SJCRH30 (cell line): Measurements from ENCODE around the gene MESD. TPM values are rescaled to one million over a fixed set of nuclear protein-coding genes. Genes with fewer than 3 reads are reported as not detected.
A peak's percentile ranks its signal among the peaks of the same experiment; 100 is the strongest.

Source experiments
- DNase-seq, 2 experiments: peaks; one replicate each; pipeline ENCODE4 v3.0.0-alpha.2; 2015 to 2020
- H3K27ac ChIP-seq: fragments of 250-450 bp; sonication (Bioruptor Pico); 2 replicates; pipeline ENCODE4 v1.5.1; 2020; ENCODE audit warnings: mild to moderate bottlenecking, moderate library complexity
- H3K27me3 ChIP-seq: fragments of 250-450 bp; sonication (Bioruptor Pico); 2 replicates; pipeline ENCODE4 v1.5.1; 2020; ENCODE audit warnings: mild to moderate bottlenecking, moderate library complexity
- H3K36me3 ChIP-seq: fragments of 250-450 bp; sonication (Bioruptor Pico); 2 replicates; pipeline ENCODE4 v1.5.1; 2020; ENCODE audit warnings: mild to moderate bottlenecking, moderate library complexity
- H3K4me1 ChIP-seq: fragments of 250-450 bp; sonication (Bioruptor Pico); 2 replicates; pipeline ENCODE4 v1.5.1; 2020; ENCODE audit warnings: mild to moderate bottlenecking, moderate library complexity
- H3K4me3 ChIP-seq: fragments of 250-450 bp; sonication (Bioruptor Pico); 2 replicates; pipeline ENCODE4 v1.5.1; 2020; ENCODE audit warnings: mild to moderate bottlenecking, moderate library complexity
- H3K9me3 ChIP-seq: fragments of 250-450 bp; sonication (Bioruptor Pico); replicated peaks from 2 replicates; pipeline ENCODE4 v1.5.1; 2020; ENCODE audit warnings: mild to moderate bottlenecking, moderate library complexity
- total RNA-seq: library from RNA; depleted of rRNA; stranded (reverse); fragments of >200 nt; shearing (Covaris generic); gene quantifications from 2 replicates; pipeline ENCODE4 v1.2.3, GENCODE V29; 2014

MESD gene
- total RNA-seq, 1 experiment from 2014 or later = 22.1 TPM

DNA sequence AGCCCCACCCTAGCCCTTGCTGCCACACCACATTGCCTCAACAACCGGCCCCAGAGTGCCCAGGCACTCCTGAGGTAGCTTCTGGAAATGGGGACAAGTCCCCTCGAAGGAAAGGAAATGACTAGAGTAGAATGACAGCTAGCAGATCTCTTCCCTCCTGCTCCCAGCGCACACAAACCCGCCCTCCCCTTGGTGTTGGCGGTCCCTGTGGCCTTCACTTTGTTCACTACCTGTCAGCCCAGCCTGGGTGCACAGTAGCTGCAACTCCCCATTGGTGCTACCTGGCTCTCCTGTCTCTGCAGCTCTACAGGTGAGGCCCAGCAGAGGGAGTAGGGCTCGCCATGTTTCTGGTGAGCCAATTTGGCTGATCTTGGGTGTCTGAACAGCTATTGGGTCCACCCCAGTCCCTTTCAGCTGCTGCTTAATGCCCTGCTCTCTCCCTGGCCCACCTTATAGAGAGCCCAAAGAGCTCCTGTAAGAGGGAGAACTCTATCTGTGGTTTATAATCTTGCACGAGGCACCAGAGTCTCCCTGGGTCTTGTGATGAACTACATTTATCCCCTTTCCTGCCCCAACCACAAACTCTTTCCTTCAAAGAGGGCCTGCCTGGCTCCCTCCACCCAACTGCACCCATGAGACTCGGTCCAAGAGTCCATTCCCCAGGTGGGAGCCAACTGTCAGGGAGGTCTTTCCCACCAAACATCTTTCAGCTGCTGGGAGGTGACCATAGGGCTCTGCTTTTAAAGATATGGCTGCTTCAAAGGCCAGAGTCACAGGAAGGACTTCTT is 39.1 kb downstream of the MESD start:
- Histone ChIP-seq H3K4me3 (no peak overlapping the region), H3K4me1 (no peaks in the 10 kb centered on the region; the same call in 1 of the 2 replicates), H3K27ac (no peak overlapping the region), H3K36me3 (peaks cover 4% of the 10 kb centered on the region; the same call in 1 of the 2 replicates), H3K27me3 (no peaks in the 10 kb centered on the region), H3K9me3 (no peaks in the 10 kb centered on the region)
- DNase-seq = no peak

DNA sequence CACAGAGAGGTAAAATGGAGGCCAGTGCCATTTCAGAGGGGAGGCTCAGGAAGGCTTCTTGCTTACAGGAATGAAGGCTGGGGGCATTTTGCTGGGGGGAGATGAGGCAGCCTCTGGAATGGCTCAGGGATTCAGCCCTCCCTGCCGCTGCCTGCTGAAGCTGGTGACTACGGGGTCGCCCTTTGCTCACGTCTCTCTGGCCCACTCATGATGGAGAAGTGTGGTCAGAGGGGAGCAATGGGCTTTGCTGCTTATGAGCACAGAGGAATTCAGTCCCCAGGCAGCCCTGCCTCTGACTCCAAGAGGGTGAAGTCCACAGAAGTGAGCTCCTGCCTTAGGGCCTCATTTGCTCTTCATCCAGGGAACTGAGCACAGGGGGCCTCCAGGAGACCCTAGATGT is 39.9 kb downstream of the MESD start:
- Histone ChIP-seq H3K9me3 (no peaks in the 10 kb centered on the region), H3K4me1 (no peaks in the 10 kb centered on the region), H3K27me3 (no peaks in the 10 kb centered on the region), H3K4me3 (no peak overlapping the region), H3K36me3 (peaks cover 4% of the 10 kb centered on the region; the same call in 1 of the 2 replicates), H3K27ac (no peak overlapping the region)
- DNase-seq = no peak

DNA sequence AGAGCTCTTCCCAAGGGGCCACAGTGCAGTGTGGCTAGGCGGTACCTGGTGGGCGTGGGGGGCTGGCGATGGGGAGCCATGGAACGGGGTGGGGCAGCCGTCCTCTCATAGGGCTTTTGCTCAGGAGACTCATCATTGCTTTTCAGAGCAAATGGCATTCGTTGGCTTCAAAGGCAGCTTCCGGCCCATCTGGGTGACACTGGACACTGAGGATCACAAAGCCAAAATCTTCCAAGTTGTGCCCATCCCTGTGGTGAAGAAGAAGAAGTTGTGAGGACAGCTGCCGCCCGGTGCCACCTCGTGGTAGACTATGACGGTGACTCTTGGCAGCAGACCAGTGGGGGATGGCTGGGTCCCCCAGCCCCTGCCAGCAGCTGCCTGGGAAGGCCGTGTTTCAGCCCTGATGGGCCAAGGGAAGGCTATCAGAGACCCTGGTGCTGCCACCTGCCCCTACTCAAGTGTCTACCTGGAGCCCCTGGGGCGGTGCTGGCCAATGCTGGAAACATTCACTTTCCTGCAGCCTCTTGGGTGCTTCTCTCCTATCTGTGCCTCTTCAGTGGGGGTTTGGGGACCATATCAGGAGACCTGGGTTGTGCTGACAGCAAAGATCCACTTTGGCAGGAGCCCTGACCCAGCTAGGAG is 40.8 kb downstream of the MESD start:
- no peak overlapping the region for H3K27ac ChIP-seq
- no peaks in the 10 kb centered on the region for H3K9me3 ChIP-seq
- no peak for DNase-seq
- H3K4me1 ChIP-seq = no peaks in the 10 kb centered on the region
- no peaks in the 10 kb centered on the region for H3K27me3 ChIP-seq
- H3K4me3 ChIP-seq = no peak overlapping the region
- H3K36me3 ChIP-seq = peaks cover 4% of the 10 kb centered on the region; the same call in 1 of the 2 replicates

DNA sequence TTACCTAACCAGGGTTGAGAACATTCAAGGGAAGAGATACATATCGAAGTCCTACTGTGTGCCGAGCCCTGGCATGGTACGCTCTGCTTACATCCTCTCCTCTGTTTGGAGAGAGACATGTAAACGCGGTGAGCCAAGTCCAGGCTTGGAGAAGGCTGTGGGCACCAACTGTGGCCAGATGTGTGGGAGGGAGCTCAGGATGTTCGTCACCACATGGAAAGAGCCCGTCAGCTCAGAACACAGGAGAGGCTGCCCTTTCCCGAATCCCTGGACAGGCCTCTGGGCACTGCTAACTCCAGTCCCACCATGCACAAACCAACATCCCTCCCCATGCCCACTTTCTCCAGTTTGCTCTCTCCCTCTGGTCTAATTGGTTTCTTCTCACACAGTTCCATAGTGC is 43.0 kb downstream of the MESD start:
- H3K27me3 ChIP-seq = no peaks in the 10 kb centered on the region
- no peaks in the 10 kb centered on the region for H3K9me3 ChIP-seq
- H3K27ac ChIP-seq = no peak overlapping the region
- H3K4me3 ChIP-seq = no peak overlapping the region
- no peaks in the 10 kb centered on the region for H3K4me1 ChIP-seq
- no peak for DNase-seq
- H3K36me3 ChIP-seq = peaks cover 4% of the 10 kb centered on the region; the same call in 1 of the 2 replicates

DNA sequence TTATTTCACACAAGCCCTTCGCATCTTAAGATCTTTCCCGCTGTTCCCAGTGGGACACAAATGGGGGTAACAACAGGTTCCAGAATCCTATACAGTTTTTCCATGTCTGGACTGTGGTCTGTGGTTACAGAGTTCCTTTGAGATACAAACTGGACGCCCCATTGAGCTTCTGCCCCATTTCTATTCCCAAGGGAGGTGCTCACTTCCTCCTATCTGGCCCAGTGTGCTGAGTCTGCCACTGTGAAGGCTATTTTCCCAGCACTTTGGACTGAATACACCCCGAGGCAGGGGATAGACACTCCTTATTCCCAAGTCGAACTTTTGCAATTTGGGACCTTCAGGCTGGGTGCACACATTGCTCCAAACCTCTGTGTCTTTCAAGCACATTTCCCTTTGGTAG is 44.0 kb downstream of the MESD start:
- Histone ChIP-seq H3K4me3 (no peak overlapping the region), H3K27ac (no peak overlapping the region), H3K36me3 (no peaks in the 10 kb centered on the region; the same call in 1 of the 2 replicates), H3K9me3 (no peaks in the 10 kb centered on the region), H3K27me3 (no peaks in the 10 kb centered on the region), H3K4me1 (no peaks in the 10 kb centered on the region)
- no peak for DNase-seq

DNA sequence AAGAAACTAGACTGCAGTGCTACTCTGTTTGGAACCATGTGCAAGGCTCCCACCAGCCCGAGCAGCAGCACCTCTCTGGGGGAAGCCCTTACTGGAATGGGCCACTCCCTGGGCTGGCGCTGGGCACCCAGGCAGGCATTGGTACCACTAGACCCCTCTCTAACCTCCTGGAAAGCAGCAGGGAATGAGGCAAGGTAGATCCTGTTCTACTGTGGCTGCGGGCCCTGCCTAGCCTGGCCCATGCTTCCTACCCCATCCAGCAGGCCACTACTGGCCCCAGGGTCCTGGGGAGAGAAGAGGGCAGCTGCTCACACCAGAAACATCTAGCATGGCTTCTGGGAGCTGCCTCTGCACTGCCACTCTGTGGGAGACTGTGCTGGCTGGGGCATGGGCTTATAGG is 44.8 kb downstream of the MESD start:
- H3K27ac ChIP-seq = no peak overlapping the region
- no peak for DNase-seq
- no peak overlapping the region for H3K4me3 ChIP-seq
- H3K27me3 ChIP-seq = no peaks in the 10 kb centered on the region
- no peaks in the 10 kb centered on the region; the same call in 1 of the 2 replicates for H3K36me3 ChIP-seq
- no peaks in the 10 kb centered on the region for H3K4me1 ChIP-seq
- H3K9me3 ChIP-seq = no peaks in the 10 kb centered on the region

DNA sequence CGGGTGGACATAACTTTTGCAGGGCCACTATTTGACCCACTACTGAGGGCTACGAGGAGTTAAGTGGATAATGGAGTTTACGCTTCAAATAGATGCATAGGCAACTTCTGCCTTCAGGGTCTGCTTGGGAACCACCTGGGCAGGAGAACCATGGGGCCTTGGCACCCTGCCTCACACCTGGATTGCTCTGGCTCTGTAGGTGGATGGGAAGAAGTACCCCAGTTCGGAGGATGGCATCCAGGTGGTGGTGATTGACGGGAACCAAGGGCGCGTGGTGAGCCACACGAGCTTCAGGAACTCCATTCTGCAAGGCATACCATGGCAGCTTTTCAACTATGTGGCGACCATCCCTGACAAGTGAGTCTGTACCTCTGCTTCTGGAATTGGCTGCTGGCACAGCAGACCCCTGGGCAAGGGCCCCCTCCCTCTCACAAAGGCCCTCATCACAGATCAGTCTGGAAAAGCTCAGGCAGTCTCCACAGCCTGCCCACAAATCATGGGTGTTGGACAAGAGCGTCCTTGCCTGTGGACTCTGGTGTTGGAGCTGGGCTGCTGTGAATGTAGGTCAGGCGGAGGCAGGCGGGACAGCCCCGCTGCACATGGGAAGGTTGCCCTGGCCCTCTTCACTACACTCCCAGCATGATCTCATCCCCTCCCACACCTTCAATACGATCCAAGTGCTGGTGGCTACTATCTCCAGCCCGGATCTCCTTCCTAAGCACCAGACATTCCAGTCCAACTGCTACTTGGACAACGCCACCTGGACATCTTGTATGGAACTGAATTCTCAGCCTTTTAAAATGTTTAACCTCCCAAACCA is 46.7 kb downstream of the MESD start:
- DNase-seq = no peak
- Histone ChIP-seq H3K27ac (no peak overlapping the region), H3K27me3 (no peaks in the 10 kb centered on the region), H3K9me3 (no peaks in the 10 kb centered on the region), H3K4me1 (no peaks in the 10 kb centered on the region), H3K36me3 (no peaks in the 10 kb centered on the region; the same call in 1 of the 2 replicates), H3K4me3 (no peak overlapping the region)

DNA sequence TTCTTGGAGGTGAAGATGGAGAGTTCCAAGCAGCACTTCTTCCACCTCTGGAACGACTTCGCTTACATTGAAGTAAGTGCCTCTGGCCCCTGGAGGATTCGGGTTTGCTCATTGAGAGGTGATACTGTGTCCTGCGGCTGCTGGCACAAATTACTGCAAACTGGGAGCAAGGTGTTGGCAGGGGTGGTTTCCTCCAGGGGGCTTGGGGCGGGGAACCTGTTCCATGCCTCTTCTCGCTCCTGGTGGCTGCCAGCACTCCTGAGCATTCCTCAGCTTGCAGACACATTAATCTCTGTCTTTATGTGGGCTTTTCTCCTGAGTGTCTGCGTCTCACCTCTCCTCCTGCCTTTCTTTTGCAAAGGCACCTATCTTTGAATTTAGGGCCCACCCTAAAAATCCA is 47.4 kb downstream of the MESD start:
- no peaks in the 10 kb centered on the region for H3K4me1 ChIP-seq
- no peaks in the 10 kb centered on the region for H3K27me3 ChIP-seq
- no peak for DNase-seq
- no peaks in the 10 kb centered on the region for H3K9me3 ChIP-seq
- no peaks in the 10 kb centered on the region; the same call in 1 of the 2 replicates for H3K36me3 ChIP-seq
- no peak overlapping the region for H3K4me3 ChIP-seq
- no peak overlapping the region for H3K27ac ChIP-seq

DNA sequence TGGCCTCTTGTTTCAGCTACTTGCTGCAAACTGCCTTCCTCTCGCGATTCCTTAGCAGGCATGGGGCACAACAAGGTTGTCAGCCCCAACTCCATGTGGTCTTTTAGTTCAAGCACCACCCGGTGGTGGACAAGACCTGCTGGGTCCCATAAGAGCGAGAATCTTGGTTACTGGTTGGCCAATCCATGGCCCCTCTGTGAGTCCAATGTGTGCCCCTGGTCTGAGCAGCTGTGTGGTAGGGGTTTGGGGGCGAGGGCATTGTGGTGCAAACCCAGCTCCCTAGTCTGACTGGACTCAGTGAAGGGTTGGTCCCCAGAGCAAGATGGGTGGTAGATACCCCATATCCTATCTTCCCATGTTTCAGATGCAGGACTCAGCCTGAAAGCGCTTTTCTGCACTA is 48.8 kb downstream of the MESD start:
- Histone ChIP-seq H3K27me3 (no peaks in the 10 kb centered on the region), H3K4me3 (no peak overlapping the region), H3K27ac (no peak overlapping the region), H3K4me1 (no peaks in the 10 kb centered on the region), H3K9me3 (no peaks in the 10 kb centered on the region), H3K36me3 (no peaks in the 10 kb centered on the region; the same call in 1 of the 2 replicates)
- no peak for DNase-seq

DNA sequence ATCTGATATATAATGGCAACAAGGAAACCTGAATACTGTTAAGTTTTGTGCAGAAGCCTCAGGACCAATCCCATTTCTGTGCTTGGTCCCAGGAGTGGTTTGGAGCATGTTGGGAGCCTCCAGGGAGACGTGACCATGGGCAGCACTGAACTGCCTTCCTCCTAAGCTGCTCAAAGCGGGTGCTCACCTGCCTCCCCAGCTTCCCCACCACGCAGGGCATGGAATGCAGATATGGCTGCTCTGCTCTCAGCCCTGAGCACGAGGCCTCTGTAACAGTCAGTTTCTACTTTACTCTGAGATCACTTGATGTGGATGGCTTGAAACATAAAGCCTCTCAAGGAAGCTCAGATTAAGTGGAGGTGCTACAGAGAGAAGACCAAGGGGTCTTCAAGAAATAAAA is 49.3 kb downstream of the MESD start:
- no peaks in the 10 kb centered on the region; the same call in 1 of the 2 replicates for H3K36me3 ChIP-seq

DNA sequence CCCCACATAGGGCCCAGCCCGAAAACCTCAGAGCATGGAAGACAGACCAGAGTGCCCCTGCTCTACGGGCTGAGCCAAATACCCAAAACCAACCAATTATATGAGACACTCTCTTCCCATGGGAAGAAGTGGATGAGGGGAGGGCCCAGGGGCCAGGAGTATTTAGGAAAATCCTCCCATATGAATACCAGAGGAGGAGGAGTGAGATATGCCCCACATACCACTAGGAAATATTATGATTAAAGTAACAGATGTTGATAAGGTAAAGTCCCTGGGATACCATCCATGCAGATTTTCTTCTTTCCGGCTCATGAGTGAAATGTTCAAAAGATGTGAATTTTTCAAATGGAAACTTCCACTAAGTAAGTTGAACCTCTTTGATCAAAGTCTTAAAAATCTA is 50.4 kb downstream of the MESD start:
- no peaks in the 10 kb centered on the region; the same call in 1 of the 2 replicates for H3K36me3 ChIP-seq
- peaks cover 11% of the 10 kb centered on the region; the same call in 1 of the 2 replicates for H3K4me1 ChIP-seq
- H3K4me3 ChIP-seq = no peak overlapping the region
- DNase-seq = no peak
- H3K9me3 ChIP-seq = no peaks in the 10 kb centered on the region
- no peaks in the 10 kb centered on the region for H3K27me3 ChIP-seq
- H3K27ac ChIP-seq = no peak overlapping the region

More for the DNA sequence above, 49.3 kb downstream of the MESD start:
- no peaks in the 10 kb centered on the region for H3K27me3 ChIP-seq
- H3K9me3 ChIP-seq = no peaks in the 10 kb centered on the region
- DNase-seq = no peak
- H3K27ac ChIP-seq = no peak overlapping the region
- peaks cover 2% of the 10 kb centered on the region; the same call in 1 of the 2 replicates for H3K4me1 ChIP-seq
- no peak overlapping the region for H3K4me3 ChIP-seq

DNA sequence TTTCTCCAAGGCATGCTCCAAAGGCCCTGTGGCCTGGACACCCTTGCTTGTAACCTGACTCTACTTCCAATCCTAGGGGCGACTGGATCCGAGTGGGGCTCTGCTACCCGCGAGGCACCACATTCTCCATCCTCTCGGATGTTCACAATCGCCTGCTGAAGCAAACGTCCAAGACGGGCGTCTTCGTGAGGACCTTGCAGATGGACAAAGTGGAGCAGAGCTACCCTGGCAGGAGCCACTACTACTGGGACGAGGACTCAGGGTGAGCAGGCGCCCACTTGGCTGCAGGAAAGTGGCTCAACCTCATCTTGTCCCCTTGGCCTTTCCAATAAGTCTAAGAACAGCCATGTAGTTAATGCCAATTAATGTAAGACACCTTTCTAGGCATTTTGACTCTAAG is 51.9 kb downstream of the MESD start:
- Histone ChIP-seq H3K9me3 (no peaks in the 10 kb centered on the region), H3K4me3 (no peak overlapping the region), H3K27ac (no peak overlapping the region), H3K4me1 (peaks cover 11% of the 10 kb centered on the region; the same call in 1 of the 2 replicates), H3K36me3 (no peaks in the 10 kb centered on the region; the same call in 1 of the 2 replicates), H3K27me3 (no peaks in the 10 kb centered on the region)
- DNase-seq = no peak

DNA sequence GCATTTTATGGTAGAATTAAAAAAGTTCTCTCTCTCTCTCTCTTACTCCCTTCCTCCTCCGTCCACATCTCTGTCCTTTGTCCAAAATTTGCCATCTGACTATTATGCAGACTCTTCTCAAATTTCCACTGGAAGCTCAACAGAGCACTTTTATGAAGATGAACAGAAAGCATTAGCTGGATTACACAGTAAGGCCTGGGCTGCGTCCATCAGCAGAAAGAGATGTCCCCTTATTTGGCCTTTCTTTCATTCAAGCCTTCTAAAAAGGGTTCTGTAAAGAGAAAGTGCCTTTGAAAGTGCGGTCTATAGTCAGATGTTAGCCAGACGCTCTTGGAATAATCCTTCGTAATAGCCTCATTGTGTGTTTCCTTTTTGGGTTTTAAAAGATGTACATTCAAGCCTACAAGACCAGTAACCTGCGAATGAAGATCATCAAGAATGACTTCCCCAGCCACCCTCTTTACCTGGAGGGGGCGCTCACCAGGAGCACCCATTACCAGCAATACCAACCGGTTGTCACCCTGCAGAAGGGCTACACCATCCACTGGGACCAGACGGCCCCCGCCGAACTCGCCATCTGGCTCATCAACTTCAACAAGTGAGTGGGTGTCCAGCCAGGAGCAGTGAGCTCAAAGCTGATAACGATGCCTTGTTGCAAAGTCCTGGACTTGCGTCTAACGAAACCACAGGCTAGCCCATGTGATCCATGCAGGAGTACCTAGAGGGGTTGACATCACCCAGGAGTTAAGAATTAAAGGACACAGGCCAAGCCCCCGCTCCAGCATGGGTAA is 53.1 kb downstream of the MESD start:
- Histone ChIP-seq H3K27ac (no peak overlapping the region), H3K4me1 (peaks cover 11% of the 10 kb centered on the region; the same call in 1 of the 2 replicates), H3K9me3 (no peaks in the 10 kb centered on the region), H3K36me3 (no peaks in the 10 kb centered on the region), H3K4me3 (no peak overlapping the region), H3K27me3 (no peaks in the 10 kb centered on the region)
- DNase-seq = no peak

DNA sequence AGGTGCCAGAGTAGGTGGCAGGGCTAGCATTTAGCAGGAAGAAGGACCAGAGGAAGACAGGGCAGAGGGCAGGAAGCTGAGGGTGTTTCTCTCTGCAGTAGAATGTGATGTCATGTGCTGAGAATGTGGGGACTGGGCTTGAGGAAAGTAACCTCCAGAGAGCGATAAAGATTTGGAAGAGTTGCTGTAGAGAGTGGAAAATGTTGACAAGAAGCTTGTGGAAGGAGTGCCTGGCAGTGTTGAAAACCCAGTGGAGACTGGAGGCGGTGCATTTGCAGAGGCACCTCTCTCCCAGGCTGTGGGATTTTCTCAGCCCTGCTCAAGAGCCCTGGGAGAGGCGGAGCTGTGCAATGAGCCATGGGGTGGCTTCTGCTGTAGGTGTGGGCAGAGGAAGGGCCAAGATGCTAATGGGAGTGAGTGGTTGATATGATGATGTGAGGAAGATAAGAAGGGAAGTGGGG is 54.8 kb downstream of the MESD start:
- H3K4me1 ChIP-seq = peaks cover 11% of the 10 kb centered on the region; the same call in 1 of the 2 replicates
- no peaks in the 10 kb centered on the region for H3K27me3 ChIP-seq
- peak; percentile 23 to 25 for DNase-seq
- H3K36me3 ChIP-seq = no peaks in the 10 kb centered on the region
- no peak overlapping the region for H3K4me3 ChIP-seq
- H3K27ac ChIP-seq = no peak overlapping the region
- no peaks in the 10 kb centered on the region for H3K9me3 ChIP-seq
